Measurements from ENCODE around the gene SELENOH.
"Not testable (repeated sequence)": the region's sequence is repeated elsewhere in the genome, so short reads cannot be mapped to it uniquely, and the experiment has no call there.

The SELENOH gene, protein sequence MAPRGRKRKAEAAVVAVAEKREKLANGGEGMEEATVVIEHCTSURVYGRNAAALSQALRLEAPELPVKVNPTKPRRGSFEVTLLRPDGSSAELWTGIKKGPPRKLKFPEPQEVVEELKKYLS

DNA sequence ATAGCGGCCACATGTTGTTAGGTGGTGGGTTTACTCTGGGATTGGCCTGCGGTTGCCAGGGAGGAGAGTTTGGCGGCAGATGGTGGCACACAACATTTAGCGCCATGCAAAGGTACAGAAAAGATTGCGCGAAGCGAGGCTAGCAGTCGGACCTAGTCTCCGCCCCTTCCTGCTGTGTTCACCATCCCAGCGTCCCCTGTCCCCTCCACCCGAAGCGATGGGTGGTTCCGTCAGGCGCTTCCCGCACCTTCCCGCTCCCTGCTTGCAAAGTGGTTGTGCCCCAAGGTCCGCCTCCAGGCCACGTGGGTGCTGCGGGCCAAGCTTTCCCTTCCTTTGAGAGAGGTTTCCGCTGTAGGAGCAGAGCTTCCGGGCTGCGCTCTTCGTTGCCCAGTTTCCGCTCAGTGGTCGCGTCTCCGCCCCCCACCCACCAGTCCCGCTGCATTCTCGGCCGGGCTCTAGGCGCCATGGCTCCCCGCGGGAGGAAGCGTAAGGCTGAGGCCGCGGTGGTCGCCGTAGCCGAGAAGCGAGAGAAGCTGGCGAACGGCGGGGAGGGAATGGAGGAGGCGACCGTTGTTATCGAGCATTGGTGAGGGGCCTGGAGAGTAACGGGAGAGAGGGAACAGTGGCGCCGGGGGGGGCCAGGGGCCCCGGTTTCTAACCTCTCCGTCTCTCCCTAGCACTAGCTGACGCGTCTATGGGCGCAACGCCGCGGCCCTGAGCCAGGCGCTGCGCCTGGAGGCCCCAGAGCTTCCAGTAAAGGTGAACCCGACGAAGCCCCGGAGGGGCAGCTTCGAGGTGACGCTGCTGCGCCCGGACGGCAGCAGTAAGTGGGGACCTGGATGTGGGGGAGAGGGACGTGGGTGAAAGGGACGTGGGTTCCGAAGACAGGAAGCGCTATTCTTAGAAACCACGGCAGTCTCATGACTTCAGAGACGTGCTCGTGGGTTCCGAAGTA is at the start of gene SELENOH:
TSS of gene SELENOH (plus strand) at position 360 of the 955 bp plus-strand sequence. CDS start at position 465, 105 bp downstream.
- H3K9me3 Mint-ChIP-seq = no peaks in the 10 kb centered on the region
- H3K4me1 Mint-ChIP-seq = peaks cover 45% of the 10 kb centered on the region
- H3K4me3 Mint-ChIP-seq = peak within 1 kb of the TSS; percentile 96
- H3K27ac Mint-ChIP-seq = peak within 1 kb of the TSS; percentile 98
- H3K36me3 Mint-ChIP-seq = peaks cover 58% of the 10 kb centered on the region
- peak; percentile 98 for DNase-seq
- CTCF ChIA-PET = interaction anchor here (1.0 to 3.4 kb wide), 3 partner anchors 10 to 58 kb away, joined by 4 to 22 read pairs (median 5); partner anchors contain the start of gene BTBD18
- no peaks in the 10 kb centered on the region for H3K27me3 Mint-ChIP-seq

DNA sequence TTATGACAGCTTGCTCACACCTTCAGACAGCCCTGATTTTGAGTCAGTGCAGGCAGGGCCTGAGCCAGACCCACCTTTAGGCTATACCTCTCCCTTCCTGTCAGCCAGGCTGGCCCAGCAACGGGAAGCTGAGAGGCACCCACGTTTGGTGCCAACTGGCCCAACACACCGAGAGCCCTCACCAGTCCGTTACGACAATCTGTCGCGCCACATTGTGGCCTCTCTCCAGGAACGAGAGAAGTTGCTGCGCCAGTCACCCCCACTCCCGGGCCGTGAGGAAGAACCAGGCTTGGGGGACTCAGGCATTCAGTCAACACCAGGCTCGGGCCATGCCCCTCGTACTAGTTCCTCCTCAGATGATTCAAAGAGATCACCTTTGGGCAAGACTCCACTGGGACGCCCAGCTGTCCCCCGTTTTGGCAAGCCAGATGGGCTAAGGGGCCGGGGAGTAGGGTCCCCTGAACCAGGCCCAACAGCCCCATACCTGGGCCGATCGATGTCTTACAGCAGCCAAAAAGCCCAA is 42.4 kb upstream of the SELENOH start:
- H3K36me3 Mint-ChIP-seq = peaks cover 51% of the 10 kb centered on the region
- no peak for DNase-seq
- CTCF ChIA-PET = no interaction called here
- H3K27me3 Mint-ChIP-seq = no peaks in the 10 kb centered on the region
- H3K9me3 Mint-ChIP-seq = no peaks in the 10 kb centered on the region
- H3K27ac Mint-ChIP-seq = no peak overlapping the region
- H3K4me3 Mint-ChIP-seq = no peak overlapping the region
- H3K4me1 Mint-ChIP-seq = no peaks in the 10 kb centered on the region

DNA sequence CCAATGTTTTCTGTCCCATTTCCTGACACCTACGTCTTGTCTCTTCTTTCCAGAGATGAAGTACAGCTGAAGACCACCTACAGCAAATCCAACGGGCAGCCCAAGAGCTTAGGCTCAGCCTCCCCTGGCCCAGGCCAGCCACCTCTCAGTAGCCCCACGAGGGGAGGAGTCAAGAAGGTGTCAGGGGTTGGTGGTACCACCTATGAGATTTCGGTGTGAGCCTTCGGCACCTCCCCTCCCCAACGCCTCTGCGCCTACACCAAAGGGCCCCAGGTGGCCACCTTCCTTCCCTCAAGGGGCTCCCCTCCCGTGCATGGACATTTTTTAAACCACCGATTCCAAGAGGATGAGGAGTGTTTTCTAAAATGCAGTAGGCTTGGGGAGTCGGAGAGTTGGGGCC is 41.5 kb upstream of the SELENOH start:
- DNase-seq = no peak
- Mint-ChIP-seq H3K36me3 (peaks cover 58% of the 10 kb centered on the region), H3K4me3 (no peak overlapping the region), H3K4me1 (no peaks in the 10 kb centered on the region), H3K27me3 (no peaks in the 10 kb centered on the region), H3K27ac (peak overlapping the region; percentile 61), H3K9me3 (no peaks in the 10 kb centered on the region)
- CTCF ChIA-PET = no interaction called here

DNA sequence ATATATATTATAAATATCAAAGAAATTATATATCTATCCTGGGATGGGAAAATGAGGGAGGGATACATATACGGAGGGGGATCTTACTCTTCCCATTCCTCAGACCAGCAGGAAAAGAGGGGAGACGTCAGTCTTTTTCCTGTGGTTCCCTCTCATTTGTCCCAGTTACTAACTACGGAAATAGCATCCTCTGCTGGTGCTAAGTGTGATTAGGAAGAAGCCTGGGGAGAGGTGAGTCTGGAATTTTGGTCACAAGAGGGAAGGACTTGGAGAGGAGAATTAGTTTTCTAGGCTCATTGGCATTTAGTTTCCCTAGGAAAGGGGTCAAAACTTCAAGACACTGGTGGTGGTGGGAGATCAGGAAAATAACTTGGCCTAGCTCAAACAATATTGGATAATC is 40.9 kb upstream of the SELENOH start:
- CTCF ChIA-PET = no interaction called here
- no peak overlapping the region for H3K27ac Mint-ChIP-seq
- no peaks in the 10 kb centered on the region for H3K4me1 Mint-ChIP-seq
- H3K27me3 Mint-ChIP-seq = no peaks in the 10 kb centered on the region
- no peak for DNase-seq
- H3K36me3 Mint-ChIP-seq = peaks cover 60% of the 10 kb centered on the region
- no peaks in the 10 kb centered on the region for H3K9me3 Mint-ChIP-seq
- no peak overlapping the region for H3K4me3 Mint-ChIP-seq

DNA sequence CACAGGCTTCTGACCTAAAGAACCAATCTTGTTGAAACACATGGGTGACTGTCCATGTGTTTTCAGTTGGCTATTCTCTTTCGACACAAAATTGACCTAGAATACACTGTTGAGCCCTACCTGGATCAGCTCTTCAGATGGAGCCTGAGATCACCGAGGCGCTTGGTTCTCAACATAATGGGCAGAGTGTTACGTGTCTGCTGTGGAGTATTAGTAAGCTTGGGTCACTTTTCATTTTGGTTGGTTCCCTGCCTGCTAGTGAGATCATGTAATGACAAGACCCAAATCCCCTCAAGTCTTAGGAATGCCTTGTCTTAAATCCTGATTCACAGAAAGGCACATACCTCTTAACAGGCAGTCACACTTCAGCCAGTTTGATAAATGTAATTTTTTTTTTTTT is 38.0 kb upstream of the SELENOH start:
- Mint-ChIP-seq H3K4me3 (no peak overlapping the region), H3K4me1 (peaks cover 4% of the 10 kb centered on the region), H3K36me3 (peaks cover 56% of the 10 kb centered on the region), H3K27ac (no peak overlapping the region), H3K27me3 (no peaks in the 10 kb centered on the region), H3K9me3 (no peaks in the 10 kb centered on the region)
- CTCF ChIA-PET = interaction anchor here (1.3 kb wide), 1 partner anchor 97 kb away, joined by 4 read pairs; no protein-coding TSS in a partner anchor
- DNase-seq = no peak

DNA sequence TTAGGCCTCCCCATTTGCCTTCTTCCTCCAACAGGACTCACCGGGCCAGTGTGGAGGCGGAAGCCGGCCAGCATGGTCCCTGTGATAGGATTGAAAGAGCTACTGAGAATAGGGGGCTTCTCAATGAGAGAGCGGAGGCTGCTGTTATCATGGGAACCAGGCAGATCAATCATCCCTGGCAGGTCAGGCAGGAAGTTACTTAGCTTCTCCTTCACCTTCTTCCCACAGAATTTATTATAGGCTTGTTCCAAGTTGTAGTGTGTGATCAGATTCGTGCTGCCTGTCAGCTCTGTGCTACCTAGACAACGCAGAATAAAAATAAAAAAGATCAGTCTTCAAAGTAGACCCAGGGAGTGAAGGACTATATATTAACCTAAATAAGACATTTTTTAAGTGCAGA is 36.4 kb upstream of the SELENOH start:
- H3K27ac Mint-ChIP-seq = no peak overlapping the region
- no peaks in the 10 kb centered on the region for H3K9me3 Mint-ChIP-seq
- CTCF ChIA-PET = no interaction called here
- no peak for DNase-seq
- H3K36me3 Mint-ChIP-seq = peaks cover 47% of the 10 kb centered on the region
- no peak overlapping the region for H3K4me3 Mint-ChIP-seq
- H3K4me1 Mint-ChIP-seq = peaks cover 12% of the 10 kb centered on the region
- H3K27me3 Mint-ChIP-seq = no peaks in the 10 kb centered on the region

DNA sequence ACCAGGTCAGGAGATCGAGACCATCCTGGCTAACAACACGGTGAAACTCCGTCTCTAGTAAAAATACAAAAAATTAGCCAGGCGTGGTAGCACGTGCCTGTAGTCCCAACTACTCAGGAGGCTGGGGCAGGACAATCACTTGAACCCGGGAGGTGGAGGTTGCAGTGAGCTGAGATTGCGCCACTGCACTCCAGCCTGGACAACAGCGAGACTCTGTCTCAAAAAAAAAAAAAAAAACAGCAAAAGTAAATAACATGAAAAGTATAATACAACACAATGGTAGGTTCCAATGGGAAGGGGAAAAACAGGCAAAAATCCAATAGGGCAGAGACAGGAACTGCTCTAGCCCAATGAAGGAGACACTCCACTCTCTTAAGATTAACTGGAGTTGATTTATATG is 35.9 kb upstream of the SELENOH start:
- H3K27ac Mint-ChIP-seq, H3K27me3 Mint-ChIP-seq, DNase-seq, H3K4me3 Mint-ChIP-seq, H3K9me3 Mint-ChIP-seq: not testable (repeated sequence)
- H3K4me1 Mint-ChIP-seq = peaks cover 15% of the 10 kb centered on the region
- CTCF ChIA-PET = interaction anchor here (1.1 kb wide), 1 partner anchor 43 kb away, joined by 3 read pairs; no protein-coding TSS in a partner anchor
- peaks cover 45% of the 10 kb centered on the region for H3K36me3 Mint-ChIP-seq

DNA sequence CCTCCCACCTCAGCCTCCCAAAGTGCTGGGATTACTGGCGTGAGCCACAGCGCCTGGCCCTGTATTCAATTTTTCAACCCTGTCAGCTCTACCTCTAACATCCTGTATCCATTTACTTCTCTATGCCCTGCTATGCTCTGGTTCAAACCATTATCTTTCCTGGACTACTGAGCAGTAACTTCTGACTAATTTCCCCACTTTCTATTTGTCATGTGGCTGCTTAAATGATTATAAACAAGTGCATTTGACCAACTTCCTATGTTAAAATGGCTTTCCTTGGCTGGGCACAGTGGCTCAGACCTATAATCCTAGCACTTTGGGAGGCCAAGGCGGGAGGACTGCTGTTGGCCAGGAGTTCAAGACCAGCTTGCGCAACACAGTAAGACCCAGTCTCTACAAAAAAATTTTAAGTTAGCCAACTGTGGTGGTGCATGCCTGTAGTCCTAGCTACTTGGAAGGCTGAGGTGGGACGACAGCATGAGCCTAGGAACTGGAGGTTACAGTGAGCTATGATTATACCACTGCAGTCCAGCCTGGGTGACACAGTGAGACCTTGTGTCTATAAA is 31.4 kb upstream of the SELENOH start:
- H3K9me3 Mint-ChIP-seq = no peaks in the 10 kb centered on the region
- peak overlapping the region; percentile 12 for H3K27ac Mint-ChIP-seq
- no peak overlapping the region for H3K4me3 Mint-ChIP-seq
- no peaks in the 10 kb centered on the region for H3K27me3 Mint-ChIP-seq
- H3K36me3 Mint-ChIP-seq = peaks cover 18% of the 10 kb centered on the region
- H3K4me1 Mint-ChIP-seq = peaks cover 44% of the 10 kb centered on the region
- CTCF ChIA-PET = interaction anchor here (0.7 to 3.2 kb wide), 4 partner anchors 32 to 95 kb away, joined by 3 to 19 read pairs (median 4); partner anchors contain the start of gene SELENOH
- no peak for DNase-seq

DNA sequence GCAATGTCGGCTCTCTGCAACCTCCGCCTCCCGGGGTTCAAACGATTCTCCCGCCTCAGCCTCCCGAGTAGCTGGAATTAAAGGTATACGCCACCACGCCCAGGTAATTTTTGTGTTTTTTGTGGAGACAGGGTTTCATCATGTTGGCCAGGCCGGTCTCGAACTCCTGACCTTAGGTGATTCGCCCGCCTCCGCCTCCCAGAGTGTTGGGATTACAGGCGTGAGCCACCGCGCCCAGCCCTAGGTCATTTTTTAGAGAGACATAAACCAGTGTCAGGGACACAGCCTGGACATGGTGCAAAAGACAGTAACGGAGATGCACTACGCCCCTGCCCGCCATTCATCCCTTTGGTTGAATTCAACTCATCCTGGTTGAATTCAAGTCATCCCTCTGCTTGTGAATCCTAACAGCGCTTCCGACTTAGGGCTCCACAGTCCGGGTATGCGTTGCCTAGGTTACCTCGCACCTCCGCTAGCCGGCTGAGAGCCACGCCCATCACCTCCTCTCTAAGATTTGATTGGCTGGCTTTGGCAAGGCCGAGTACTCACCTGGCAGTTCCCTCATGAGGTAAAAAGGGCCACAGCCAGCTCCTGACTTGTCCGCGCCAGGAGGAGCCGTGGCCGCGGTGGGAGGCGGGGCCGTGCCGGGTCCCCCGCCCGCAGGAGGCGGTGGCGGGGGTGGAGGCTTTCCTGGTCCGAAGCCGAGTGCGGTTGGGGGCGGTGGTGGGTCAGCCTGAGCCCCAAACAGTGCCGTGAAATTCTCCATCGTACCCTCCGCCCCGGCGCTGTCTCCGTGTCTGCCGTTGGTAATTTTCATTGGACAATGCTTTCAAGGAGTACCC is 29.7 kb upstream of the SELENOH start, which contains the start of gene MED19:
TSS of gene MED19 (minus strand) at position 802 of the 842 bp plus-strand sequence. CDS start at position 766, 36 bp downstream.
- H3K27ac Mint-ChIP-seq = peak within 1 kb of the TSS; percentile 95
- peaks cover 44% of the 10 kb centered on the region for H3K4me1 Mint-ChIP-seq
- peaks cover 14% of the 10 kb centered on the region for H3K36me3 Mint-ChIP-seq
- no peaks in the 10 kb centered on the region for H3K27me3 Mint-ChIP-seq
- DNase-seq = peak; percentile 88
- CTCF ChIA-PET = no interaction called here
- peak within 1 kb of the TSS; percentile 95 for H3K4me3 Mint-ChIP-seq
- no peaks in the 10 kb centered on the region for H3K9me3 Mint-ChIP-seq

DNA sequence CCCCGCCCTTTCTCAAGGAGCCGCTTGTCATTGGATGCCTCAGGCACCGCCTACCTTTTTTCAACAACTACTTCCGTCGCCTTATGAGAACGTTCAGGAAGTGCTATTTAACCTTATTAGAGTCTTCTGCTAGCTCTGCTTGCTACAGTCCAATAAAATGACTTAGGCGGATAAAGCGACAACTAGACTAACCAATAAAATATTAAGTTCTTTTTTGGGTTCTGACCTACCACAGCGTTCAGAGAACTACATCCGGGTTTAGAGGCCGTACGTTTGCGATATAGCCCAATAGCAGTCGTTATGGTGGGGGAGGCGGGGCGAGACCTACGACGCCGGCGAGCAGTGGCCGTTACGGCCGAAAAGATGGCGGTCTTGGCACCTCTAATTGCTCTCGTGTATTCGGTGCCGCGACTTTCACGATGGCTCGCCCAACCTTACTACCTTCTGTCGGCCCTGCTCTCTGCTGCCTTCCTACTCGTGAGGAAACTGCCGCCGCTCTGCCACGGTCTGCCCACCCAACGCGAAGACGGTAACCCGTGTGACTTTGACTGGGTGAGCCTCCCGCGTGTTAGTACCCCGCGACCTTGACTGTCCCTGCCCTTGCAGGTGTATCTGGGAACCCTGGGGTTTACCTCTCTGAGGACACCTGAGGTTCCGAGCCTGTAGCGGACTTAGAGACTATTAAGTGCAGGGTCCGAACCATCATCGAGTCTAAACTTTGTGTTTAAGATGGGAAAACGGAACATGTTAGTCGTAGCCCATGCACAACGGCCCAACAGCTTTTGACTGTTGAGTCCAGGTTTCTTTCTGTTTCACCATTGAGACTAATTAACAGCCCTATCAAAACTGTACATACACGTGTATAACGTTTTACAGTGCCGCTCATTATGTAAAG is 28.8 kb upstream of the SELENOH start, which contains the start of gene TMX2:
TSS of gene TMX2 (plus strand) at position 338 of the 895 bp plus-strand sequence. CDS start at position 364, 26 bp downstream.
- peaks cover 44% of the 10 kb centered on the region for H3K4me1 Mint-ChIP-seq
- H3K27me3 Mint-ChIP-seq = no peaks in the 10 kb centered on the region
- CTCF ChIA-PET = interaction anchor here (2.7 kb wide), 1 partner anchor 88 kb away, joined by 15 read pairs; no protein-coding TSS in a partner anchor
- H3K4me3 Mint-ChIP-seq = peak within 1 kb of the TSS; percentile 95
- no peaks in the 10 kb centered on the region for H3K9me3 Mint-ChIP-seq
- H3K27ac Mint-ChIP-seq = peak within 1 kb of the TSS; percentile 95
- H3K36me3 Mint-ChIP-seq = peaks cover 14% of the 10 kb centered on the region
- peak; percentile 95 for DNase-seq

DNA sequence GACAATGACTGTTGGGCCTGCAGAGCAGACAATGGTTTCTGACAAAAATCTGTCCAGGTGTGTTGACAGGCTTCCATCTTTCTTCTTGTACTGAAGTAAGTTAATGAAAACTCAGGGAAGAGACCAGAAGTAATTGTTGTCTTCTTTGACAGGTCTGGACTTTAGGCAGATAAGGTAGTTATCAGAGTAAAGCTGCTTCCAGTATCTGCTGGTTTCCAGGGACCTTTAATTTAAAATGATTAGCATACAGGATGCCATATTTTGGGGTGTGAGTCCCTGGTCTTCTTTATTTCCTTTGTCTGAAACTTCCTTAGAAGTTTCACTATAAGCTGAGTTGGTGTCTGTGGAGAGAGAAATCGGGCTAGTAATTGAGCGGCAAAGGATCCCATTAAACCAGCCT is 27.5 kb upstream of the SELENOH start:
- CTCF ChIA-PET = interaction anchor here (0.6 to 2.7 kb wide), 2 partner anchors 87 to 915 kb away, joined by 3 to 15 read pairs; no protein-coding TSS in a partner anchor
- Mint-ChIP-seq H3K27me3 (no peaks in the 10 kb centered on the region), H3K27ac (peak overlapping the region; percentile 1), H3K4me3 (peak overlapping the region; percentile 95), H3K4me1 (peaks cover 37% of the 10 kb centered on the region), H3K36me3 (peaks cover 15% of the 10 kb centered on the region), H3K9me3 (no peaks in the 10 kb centered on the region)
- DNase-seq = no peak

DNA sequence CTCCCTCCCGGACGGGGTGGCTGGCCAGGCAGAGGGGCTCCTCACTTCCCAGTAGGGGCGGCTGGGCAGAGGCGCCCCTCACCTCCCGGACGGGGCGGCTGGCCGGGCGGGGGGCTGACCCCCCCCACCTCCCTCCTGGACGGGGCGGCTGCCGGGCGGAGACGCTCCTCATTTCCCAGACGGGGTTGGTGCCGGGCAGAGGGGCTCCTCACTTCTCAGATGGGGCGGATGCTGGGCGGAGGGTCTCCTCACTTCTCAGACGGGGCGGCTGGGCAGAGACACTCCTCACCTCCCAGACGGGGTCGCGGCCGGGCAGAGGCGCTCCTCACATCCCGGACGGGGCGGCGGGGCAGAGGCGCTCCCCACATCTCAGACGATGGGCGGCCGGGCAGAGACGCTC is 24.6 kb upstream of the SELENOH start:
- CTCF ChIA-PET, DNase-seq, H3K27me3 Mint-ChIP-seq, H3K4me3 Mint-ChIP-seq, H3K27ac Mint-ChIP-seq, H3K9me3 Mint-ChIP-seq: not testable (repeated sequence)
- Mint-ChIP-seq H3K36me3 (peaks cover 10% of the 10 kb centered on the region), H3K4me1 (peaks cover 18% of the 10 kb centered on the region)
